ENCODE measurements around the gene OSBPL6.
A peak's percentile ranks its signal among the peaks of the same experiment; 100 is the strongest.
"Not testable (repeated sequence)": the region's sequence is repeated elsewhere in the genome, so short reads cannot be mapped to it uniquely, and the experiment has no call there.

Gene OSBPL6

DNA sequence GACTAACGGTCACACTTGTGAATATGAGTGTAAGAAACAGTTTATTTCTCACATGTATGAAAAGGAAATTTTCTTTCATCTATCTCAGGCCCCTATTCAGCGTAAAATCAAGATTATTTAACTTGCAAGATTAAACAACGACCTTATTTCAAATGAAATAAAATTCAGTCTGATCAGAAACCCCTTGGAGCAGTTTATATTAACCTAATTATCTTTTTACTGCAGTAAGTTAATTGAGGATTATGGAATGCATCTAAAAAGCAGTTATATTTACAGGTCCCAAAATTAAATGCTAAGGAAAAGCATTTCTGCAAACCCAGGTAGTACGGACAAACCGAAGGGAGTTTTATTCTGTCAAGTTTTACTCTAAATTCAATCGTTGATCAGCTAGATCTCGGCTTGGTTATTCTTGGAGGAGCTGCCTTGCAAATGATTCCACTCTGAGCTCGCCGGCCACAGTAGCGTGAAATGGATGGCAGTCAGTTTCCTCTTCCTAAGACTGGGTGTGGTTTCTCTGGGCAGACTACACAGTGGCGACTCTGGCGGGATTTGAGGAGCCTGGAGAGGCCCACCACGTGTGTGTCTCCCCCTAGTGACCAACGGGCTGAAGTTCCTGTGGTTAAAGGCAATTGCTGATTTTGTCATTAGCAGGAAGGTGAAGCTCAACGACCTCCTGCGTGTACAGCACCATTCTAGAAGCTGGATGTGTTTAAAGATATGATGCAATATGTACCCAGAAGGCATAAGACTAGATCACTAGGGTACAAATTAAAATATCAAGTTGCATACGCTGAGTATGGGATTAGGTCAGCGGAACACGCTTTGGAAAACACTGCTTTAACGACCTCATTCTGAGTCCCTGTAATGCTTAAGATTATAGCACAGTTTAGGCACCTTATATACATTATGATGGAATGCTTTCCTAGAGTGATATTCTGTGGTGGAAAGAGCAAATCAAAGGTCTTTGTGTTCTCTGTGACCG lies 220.2 kb downstream of the OSBPL6 start:
- DNase-seq: peak; percentile 63

DNA sequence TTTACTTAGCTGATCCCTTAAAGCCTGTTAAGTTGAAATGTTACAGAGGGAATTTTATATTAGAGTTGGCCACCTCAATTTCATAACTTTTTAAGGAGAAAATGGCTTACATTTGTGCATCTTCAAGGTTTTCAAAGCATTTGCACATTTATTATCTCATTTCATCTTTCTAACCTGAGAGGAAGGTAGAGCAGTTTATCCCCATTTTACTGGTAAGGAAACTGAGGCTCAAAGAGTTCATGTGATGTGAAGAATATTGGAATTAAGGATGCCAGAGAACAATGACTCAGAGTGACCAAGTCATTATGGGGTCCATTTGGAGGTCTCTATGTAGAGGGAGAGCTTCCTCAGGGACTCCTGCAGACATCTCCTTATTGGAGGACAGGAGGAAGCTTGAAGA lies 221.7 kb downstream of the OSBPL6 start:
- DNase-seq: no peak

DNA sequence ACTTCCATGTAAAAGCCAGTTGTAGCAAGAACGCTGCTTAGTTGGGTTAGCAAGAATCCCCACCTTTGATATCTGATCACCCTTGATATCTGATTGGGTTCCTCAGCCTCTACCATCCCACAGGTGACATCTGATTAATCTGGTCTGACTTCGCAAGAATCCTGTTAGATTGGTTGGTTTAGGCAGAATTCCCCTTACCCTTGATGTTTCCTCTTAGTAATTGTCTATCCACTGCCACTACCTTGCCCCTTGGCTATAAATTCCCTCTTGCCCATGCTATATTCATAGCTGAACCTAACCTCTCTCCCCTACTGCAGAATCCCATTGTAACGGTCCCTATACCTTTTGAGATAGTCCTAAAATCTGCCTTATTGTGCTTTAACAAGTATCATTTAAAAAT lies 223.6 kb downstream of the OSBPL6 start:
- DNase-seq: no peak

DNA sequence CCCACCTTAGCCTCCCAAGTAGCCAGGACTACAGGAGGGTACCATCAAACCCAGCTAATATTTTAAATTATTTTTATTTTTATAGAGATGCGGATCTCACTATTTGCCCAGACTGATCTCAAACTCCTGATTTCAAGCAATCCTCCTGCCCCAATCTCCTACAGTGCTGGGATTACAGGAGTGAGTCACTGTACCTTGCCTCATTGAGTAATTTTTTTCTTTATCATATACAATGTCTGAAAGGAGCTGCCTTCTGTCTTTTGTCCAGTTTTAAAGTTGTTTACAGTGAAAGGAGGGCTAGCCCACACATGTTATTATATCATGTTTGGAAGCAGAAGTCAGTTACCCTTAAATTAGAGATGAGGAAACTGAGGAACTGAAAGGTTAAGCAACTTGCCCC lies 224.1 kb downstream of the OSBPL6 start:
- DNase-seq: no peak

DNA sequence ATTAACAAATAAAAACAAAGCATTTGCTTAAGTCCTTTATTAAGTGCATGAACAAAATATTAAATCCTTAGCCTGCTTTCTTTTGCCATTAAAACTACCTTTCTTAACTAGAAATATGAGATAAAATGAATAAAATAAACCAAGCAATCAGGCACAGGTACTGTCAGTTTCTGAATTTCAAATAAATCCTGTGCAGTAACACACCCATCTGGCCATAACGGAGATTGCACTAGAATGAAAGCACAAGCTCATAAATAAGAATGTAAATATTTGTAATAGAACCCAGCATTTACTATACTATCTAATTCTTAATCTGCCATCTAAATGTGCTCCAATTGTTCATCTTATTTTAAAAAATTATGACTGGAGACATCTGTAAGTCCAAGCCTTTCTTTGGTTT lies 224.8 kb downstream of the OSBPL6 start:
- no peak for DNase-seq

DNA sequence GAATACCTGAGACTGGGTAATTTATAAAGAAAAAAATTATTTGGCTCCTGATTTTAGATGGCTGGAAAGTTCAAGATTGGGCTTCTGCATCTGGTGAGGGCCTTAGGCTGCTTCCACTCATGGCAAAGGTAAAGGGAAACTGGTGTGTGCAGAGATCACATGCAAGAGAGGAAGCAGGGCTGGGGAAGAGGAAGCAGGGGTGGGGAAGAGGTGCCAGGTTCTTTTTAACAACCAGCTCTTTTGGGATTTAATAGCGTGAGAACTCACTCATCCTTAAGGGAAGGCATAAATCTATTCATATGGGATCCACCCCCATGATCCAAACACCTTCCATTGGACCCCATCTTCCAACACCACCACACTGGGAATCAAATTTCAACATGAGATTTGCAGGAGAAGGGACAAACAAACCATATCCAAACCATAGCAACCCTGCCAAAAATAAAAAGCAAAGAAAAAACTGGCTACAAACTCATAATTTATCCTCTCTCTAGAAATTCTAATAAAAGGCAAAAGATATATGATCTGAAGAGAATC lies 226.2 kb downstream of the OSBPL6 start:
- DNase-seq: no peak

DNA sequence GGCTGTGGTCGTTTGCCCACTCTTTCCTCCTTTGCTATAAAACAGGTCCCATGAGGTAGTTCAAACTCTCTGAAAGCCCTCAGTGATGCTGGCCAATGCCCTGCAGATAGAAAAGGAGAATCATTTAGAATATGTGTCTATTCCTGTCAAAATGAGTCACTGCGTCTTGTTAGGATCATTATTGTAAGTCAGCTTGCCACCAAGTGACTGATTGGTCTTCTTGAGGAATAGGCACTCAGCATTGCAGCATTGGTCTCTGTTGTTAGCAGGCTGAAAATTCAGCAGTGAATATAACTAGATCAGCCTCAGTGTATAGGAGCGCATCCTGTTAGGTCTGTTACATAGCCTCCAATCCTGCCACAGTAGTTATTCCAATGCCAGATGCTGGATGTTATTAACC lies 227.8 kb downstream of the OSBPL6 start:
- no peak for DNase-seq

DNA sequence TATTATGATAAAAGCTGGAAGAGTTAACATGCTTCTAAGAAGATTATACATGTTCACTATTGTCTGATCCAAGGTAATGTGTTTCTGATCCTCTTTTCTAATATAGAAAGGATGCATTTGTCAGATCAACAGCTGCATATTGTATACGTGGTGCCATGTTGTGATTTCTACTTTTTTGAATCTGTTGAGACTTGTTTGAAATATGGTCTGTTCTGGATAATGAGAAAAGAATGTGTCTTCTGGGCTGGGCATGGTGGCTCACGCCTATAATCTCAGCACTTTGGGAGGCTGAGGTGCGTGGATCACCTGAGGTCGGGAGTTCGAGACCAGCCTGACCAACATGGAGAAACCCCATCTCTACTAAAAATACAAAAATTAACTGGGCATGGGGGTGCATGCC lies 229.4 kb downstream of the OSBPL6 start:
- DNase-seq: not testable (repeated sequence)

DNA sequence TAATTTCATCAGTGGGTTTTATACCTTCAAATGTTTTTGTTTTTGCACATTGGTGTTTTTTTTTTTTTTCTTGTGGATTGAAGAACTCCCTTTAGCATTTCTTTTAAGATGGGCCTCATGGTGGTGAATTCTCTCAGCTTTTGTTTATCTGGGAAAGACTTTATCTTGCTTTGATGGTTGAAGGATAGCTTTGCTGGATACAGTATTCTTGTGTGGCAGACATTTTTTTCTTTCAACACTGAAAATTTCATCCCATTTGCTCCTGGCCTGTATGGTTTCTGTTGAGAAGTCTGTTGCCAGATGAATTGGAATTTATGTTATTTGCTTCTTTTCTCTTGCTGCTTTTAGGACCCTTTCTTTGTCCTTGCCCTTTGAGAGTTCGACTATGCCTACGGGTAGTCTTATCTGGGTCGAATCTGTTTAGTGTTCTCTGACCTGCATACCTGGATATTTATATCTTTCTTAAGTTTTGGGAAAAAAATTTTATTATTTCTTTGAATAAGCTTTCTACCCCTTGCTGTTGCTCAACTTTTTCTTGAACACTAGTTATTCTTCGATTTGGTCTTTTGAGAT lies 231.0 kb downstream of the OSBPL6 start:
- DNase-seq: no peak

DNA sequence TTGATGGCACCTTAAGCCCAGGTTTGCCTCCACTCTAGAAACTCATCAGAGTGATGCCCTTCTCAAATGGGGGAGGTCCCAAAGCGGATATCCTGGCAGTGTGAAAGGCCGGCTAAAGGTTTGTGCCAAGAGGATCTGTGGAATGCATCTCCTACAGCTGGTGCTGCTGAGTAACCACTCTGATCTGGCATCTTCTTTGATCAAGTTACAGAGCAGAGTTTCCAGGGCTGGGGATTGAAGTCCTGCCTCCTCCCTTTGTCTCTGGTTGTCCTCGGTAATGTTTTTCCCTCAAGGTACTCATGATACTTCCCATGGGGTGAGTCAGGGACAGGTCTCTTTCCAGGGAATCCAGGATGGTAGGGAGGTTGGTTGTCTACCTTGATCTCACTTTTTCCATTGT lies 232.1 kb downstream of the OSBPL6 start:
- no peak for DNase-seq

DNA sequence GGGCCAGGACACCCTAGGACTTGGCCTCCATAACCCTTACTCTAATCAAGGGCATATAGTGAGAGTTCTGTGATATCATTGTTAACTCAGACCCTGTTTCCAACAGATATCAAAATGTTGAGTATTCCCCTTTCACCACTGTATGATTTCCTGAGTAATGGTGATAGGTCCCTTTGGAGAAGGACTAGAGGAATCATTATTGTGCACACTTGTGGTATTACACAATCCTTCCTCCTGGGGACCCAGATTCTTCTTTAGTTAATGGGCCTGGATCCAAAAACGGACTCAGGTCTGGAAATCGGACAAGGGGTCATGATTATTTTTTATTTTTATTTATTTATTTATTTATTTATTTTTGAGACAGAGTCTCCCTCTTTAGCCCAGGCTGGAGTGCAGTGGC lies 233.1 kb downstream of the OSBPL6 start:
- no peak for DNase-seq

DNA sequence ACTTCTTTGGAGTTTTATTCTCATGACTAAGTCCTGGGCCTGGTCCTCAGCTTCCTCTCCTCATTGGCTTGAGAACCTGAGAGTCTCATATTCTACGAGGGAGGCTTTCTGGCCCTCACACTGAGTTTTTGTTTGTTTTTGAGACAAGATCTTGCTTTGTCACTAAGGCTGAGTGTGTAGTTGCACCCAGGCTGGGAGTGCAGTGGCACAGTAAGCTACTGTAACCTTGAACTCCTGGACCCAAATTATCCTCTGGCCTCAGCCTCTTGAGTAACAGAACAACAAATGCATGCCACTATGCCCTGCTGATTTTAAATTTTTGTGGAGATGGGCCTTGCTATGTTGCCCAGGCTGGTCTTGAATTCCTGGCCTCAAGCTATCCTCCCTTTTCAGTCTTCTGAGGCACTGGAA lies 234.1 kb downstream of the OSBPL6 start:
- no peak for DNase-seq

DNA sequence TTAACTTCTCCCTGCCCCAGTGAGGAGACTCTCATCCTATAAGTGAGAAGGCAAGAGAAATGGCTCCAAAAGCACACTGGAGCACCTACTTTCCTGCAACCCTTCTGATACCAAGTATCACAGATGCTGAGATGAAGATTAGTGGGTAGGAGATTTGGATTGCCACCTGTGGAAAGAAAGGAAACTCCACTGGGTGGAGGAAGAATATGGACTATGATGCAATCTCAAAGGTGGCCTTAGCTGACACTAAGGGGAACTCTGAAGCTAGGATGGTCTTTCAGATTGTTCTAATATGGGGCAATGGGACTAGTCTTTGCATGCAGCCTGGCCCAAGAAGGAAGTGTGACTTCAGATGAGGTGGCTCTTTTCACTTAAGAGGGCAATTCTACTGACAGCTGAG lies 235.0 kb downstream of the OSBPL6 start:
- no peak for DNase-seq

DNA sequence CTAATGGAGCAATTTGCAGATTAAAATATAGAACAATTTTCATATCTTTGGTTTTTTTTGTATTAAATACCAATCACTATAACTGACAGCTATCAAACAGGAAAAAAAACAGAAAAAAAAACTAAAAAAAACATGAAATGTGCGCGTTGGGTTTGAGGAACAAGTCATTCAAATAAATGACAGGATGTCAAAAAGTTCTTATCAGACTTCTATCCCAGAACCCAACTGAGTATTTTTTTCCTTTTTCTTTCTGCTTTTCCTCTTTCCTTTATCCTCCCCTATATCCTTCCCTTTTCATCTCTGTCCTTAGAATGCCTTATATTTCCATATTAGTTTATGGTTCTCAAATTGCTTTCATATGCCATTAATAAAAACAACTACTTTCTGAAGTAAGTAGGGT lies 242.3 kb downstream of the OSBPL6 start:
- DNase-seq: no peak

DNA sequence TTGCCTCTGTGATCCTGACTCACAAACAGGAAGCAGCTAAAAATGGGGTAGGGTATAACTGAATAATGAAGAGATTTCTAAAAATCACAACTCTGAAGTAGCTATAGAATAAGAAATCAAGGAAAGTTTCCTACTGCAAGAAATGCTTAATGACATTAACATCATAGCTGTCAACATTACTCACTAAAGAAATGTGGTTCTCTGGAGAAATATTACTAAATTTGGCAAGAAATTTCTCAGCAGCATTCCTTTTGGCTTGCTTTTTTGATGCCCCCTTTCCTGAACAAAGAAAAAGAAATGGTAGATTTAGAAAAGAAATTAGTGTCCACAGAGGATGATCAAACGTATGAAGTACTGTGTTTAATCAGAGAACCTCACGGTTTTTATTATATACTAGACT lies 247.1 kb downstream of the OSBPL6 start:
- DNase-seq: no peak

DNA sequence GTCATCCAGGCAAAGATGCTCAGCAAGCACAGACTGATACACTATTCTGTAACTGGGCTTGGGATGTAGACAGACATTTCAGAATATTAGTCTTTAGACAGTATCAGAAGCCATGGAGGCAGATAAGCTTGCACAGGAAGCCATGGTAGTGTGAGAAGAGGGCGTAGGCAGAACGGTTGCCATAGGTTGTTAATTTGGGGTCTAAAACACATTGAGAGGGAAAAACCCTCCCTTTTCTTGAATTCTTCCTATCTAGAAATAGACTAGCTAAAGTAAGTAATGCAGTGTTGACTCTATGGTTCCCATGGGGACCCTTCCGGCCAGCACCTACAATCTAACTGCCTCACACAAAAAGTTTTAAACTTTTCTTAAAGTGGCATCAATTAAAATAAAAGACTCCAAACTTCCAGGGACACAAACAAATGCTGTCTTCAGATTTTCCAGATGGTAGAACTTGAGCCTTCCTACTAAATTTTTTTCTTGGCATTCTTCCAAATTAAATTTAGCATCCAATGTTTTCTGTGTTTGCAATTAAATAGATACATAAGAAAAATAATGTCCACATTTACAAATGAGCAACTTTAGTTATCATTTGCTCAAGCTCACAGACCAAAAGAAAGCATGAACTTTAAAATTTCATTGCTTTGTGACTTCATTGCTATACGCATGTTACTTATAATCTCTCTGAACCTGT lies 254.8 kb downstream of the OSBPL6 start:
- no peak for DNase-seq

DNA sequence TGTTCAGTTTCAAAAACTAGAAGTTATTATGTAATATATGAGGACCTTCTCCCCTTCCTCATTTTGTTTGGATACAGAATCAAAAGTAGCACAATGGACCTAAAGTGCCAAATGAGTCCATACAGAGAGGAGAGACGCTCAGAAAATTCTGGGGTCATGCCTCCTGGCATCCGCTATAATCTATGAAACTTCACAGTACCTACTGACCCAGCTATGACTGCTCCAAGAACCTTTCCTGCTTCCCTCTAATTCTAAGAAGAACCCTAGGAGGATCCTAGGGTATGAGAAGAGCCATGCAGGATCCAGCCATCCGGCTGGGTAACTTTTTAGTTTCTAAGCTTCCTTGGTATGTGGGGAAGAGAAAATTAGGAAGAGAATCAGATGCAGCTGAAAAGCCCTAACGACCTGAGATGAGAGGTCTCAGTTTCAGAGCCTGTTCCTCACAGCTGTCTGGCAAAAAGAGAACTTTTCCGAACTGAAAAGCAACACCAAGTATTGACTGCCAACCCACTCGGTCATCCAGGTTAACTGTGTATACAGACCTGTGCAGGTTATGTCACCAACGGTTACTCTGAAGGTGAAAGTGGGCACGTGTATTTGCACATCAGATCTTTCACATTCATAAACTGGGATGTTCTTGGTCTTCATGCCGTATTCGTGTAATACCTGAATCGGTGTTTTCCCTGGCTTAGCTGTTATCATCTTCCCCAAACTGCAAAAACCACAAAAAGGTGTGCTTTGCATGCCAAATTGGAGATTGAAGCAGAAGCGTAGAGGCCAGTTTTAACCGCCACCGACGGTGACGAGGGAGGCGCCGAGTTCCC lies 255.6 kb downstream of the OSBPL6 start:
- no peak for DNase-seq

DNA sequence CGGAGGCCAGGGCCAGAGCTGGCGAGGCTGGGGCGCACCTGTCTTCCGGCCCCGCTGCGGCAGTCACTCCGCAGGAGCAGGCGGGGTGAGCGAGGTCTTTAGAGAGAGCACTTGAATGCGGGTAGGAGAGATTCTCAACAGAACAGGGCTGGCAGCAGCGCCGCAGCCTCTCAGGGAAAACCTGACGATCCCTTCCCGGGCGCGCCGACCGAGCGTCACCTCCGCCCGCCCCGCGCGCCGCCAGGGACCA lies 256.1 kb downstream of the OSBPL6 start:
- peak; percentile 77 for DNase-seq

DNA sequence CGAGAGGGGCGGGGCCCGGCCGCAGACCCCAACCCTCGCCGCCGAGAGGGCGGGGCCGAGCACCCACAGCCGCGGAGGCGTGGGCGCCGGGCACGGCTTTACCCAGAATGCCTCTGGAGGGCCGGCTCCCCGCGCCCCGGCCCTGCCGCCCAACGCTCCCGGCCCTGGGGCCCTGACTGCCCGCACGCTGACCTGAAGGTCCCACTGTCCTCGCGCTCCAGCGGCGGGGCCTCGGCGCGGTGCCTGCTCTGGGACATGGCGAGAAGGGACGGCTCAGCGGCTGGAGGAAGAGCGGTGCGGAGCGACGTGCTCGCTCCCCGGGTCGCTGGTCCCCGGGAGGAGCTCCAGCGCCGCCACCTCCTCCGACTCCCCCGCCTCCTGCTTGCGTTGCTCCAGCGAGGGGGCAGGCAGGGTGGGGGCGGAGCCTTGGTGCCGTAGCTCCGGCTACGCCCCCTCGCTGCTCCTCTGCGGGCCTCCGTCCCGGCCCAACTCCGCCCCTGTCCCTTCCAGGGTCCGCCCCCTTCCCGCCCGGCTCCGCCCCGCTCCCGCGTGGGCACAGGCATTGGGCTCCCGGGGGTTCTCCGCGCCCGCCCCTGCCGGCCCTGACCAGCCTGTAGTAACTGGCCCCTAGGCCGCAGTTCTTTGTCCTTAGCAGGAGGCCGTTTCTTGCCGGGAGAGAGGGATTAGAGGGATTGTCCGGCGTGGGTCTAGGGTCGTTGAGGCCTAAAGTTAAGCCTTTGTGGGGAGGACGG lies 256.6 kb downstream of the OSBPL6 start, which contains the start of the genes PJVK and PRKRA:
PJVK (plus strand) TSS at position 605 of the 752 bp plus-strand sequence. CDS start 2,032 bp downstream, outside the sequence.
PRKRA (minus strand) TSS at position 402 of the 752 bp plus-strand sequence; CDS start at position 257, 145 bp downstream.
- DNase-seq: peak; percentile 93

DNA sequence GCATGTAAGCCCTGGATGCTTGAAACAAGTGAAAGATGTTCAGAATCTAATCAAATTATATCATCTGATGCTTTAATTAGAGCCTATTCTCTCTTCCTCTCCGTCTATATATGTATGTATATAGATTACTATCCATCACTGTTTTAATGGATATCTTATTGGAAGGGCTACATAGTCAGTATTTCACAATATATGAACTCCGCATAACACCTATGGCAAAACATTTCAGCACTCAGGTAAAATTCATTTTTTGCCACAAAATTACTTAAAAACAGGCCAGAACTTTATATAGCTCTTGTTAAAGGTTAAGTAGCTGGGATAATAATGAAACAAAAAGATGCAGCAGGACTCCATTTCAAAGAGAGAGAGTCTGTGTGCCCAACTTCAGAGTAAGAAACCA lies 258.0 kb downstream of the OSBPL6 start:
- DNase-seq: no peak

Measured in activated CD4-positive, alpha-beta T cell treated with anti-CD3 and anti-CD28 coated beads, Interleukin-2, amount 50 U/mL, for 1 hour (primary cell).